ENCODE data around the gene SCN4B.

SCN4B gene

DNA sequence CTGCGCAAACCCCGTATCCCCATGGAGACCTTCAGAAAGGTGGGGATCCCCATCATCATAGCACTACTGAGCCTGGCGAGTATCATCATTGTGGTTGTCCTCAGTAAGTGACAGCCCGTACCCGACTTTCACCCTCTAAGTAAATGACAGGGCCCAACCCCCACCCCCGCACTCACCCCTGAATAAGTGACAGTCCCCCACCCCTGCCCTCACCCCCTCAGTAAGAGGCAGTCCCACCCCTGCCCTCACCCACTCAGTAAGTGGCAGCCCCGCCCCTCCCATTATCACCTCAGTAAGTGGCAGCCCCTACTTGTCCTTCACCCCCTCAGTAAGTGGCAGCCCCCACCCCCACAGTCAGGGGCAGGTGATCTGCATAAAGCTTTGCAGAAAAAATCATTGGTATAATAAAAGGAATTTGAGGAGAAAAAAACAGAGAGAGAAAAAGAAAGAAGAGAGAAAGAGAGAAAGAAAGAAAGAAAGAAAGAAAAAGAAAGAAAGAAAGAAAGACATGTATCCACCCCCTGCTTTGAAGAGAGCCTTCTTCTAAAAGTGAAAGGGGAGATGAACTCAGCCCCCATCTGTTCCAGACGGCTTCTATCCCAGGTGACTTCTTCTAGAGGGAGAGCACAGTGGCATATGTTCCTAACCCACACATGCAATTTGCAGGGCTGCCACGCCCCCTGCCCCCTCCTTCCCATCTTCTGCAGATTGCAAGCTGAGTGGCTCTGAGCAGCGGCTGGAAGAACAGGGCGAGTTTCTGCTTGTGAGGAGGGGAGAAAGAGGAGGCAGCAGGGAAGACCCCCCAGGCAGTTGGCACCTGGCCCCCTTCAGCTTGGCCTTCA, 53.4 kb downstream of the SCN4B start:
- DNase-seq = no peak

DNA sequence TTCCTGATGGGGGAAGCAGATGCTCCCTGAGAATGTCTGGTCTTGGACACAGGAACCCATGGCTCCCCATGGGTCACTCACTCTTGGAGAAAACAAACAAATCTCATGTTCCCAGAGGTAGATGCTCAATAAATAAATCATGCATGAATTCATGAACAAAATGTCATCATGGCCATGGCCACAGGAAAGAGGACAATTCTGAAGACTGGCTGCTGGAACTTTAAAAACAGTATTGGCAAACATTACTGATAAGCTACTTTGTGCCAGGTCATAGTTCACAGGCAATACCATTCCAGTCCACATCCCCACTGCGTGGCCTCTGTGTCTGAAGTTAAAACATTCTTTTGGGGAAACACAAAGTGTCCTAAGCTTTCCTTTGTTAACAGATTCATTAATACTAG, 56.7 kb downstream of the SCN4B start:
- no peak for DNase-seq

DNA sequence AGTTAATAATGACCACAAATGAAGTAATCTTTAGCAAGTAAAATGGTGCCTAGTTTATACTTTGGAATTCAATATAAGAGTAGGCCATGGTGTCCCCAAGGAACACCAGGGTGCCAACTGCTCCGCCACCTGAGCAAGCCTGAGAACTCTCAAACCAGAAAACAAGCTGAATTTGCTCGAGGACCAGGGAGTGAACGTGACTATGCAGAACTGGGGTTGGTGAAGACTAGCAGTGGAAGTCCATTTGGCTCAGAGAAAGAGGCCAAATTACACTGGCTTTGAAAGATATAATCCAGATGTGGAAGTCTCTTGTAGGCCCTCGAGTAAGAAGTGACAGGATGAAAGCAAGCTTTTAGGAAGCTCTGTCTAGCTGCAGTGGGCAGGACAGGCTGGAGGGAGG, 57.1 kb downstream of the SCN4B start:
- no peak for DNase-seq

DNA sequence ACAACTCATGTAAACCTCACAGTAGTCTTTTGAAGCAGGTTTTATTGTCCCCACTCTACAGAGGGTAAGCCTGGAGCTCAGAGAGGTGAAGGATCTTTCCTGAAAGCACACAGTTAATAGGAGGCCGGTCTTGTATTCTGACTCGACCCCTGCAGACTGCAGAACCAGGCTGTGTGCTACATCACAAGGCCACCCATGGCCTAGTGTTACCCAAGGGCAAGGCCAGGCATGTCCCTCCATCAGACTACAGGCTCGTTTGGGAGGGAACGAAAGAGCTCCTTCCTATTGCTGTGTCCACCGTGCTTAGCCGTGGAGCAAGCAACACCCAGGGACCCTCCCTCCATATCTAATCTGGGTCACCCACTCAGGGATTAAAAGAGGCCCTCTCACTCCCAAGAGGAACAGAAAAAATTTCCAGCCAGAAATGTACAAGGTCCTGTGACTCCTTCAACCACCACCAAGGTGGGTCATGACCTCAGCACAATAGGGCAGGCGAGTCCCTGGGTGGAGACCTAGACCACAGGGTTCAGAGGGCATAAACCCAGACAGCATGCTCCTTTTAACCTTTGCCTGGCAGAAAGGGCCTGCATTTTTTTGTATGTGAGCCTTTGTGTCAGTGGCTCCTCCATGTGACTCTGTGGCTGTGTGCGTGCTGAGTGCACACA, 59.6 kb downstream of the SCN4B start:
- DNase-seq = no peak

DNA sequence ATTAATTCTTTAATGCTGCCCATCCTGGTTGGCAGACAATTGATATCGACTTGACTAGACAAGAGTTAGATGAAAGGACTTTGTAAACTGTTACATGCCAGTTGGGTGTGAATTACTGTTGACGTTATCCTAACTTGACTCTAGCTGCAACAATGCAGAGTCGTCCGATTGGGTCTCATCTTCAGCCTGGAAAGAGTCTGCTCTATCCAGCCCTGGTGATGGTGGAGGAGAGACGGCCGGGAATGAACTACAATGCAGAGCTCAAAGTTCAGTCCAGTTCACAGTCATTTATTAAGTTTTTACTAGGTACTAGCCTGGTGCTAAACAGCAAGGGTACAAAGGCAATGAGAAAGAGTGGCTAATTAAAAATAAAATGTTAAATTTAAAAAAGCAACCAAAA, 60.9 kb downstream of the SCN4B start:
- no peak for DNase-seq

DNA sequence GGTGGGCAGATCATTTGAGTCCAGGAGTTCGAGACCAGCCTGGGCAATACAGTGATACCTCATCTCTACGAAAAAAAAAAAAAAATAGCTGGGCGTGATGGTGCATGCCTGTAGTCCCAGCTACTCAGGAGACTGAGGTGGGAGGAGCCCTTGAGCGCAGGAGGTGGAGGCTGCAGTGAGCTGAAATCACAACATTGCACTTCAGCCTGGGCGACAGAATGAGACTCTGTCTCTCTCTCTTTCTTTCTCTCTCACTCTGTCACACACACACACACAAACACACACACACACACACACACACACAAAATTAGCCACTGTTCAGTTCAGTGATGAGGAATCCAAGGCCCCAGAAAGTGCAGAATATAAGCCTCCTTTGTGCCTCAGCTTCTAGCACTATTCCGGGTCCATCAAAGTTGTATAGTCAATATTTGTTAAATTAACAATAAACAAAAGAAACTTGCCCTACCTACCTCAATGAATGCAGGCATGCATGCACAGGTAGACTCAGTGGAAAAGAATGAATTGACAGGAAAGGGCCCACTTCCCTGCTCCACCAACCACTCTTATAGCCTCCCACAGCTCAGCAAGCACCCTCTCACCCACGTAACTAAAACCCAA, 62.0 kb downstream of the SCN4B start:
- no peak for DNase-seq

DNA sequence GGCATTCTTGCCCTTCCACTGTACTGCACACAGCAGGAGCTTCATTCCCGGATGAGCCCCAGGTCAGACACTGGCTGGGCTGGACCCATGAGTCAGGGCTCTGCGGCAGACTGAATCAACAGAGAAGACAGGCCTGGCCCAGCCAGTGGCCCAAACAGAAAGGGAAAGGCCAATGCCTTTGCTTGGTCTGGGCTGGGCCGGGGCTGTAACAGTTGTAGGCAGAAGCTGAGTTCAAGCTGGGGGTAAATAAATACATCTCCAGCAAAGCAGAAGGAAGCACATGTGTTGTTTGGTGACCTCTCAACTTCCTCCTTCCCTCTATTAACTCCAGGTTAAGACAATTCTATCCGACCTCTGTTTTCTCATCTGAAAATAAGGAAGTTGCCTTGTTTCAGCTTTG, 64.1 kb downstream of the SCN4B start:
- DNase-seq = no peak

DNA sequence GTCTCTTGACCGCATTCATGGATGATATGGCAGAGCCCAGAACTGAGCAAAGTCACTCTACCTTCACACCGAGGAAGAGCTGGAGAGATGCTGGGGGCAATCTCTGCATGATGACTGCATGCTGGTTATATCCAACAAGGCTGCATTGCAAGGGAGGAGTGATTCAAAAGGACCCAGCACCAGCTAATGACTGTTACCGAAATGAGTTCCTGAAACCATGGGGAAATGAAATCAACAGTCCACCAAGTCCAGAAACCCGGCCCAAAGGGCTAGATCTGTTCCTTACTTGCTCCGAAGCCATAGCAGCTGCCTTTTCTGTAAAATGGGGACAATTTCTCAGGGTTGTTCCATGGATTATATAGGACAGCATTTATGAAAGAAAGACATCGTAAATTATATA, 64.7 kb downstream of the SCN4B start:
- DNase-seq = no peak

DNA sequence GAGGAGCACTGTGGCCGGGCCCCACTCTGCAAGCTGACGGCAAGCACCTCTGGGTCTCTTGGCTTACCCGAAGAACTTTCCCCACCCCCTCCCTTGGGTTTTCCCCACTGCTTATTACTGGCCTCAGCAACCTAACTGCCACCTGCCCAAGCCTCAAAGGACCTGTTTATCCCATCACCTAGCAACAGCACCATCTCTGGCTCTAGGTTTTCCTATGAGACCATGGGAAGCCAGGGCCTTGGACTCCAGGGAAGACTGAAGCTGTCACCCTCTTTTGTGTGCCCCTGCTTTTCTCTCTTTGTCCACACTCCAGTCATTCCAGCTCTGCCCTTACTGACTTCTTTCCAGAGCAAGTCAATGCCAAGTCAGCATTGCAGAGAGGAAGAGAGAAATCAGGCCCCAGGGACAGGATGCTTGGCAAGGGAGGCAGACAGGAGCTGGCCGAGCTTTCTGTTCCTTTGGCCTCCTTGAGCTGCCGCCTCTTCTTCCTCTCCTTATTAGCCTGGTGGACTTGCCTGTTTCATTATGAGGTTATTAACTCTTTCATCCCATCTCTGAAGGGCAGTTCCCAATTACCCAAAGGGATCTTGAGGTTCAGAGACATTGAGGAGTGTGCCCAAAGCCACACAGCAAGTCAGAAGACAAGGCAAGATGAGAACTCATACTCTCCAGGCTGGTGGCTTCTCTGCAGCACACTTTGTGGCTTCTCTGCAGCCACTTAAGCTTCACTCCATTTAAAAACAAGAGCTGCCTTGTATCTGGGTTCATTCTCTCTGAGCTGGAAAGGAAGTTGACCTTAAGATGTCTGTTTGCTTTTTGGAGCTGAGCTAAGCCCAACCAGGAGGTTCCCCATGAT, 65.5 kb downstream of the SCN4B start, which contains the start of gene SMIM35:
TSS of gene SMIM35 (minus strand) at position 51 of the 856 bp plus-strand sequence. CDS start 206 bp downstream, outside the sequence.
- DNase-seq = no peak

DNA sequence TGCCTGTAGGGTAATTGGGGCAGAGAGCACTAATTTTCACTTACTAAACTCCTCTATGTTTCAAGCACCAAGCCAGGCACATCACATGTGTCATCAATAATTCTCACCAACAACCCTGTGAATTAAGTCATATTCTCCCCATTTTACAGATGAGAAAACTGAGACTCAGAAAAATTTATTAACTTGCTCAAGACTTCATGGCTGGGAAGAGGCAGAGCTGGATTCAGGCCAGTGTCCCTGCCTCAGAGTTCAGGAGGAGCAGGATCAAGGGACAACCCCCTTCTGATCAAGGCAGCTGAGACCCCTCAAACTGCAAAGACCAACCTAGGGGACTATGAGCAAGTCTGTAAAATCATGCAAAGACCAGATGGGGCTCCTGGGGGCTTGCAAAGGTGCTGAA, 68.0 kb downstream of the SCN4B start:
- no peak for DNase-seq

DNA sequence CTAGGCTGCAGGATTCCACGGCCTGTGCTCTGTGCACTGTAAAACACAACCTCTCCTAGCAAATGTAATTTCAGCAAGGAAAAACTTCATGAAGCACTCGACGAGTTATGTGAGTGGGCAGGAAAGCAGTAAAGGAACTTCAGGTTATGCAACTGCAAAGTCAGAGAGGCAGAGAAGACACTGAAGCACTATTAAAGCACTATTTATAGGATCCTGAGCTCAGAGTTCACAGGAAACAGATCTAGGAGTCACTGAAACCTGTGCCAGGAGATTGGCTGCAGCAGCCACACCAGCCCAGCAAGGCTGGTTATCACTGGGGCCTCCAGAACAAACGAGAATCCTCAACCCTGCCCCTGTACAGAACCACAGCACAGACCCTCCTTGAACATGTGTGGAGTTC, 68.4 kb downstream of the SCN4B start:
- no peak for DNase-seq
